HG03520 (cell line): ENCODE measurements around the gene SUSD6.

Experiments
- ATAC-seq: cut with Tn5 transposase; IDR thresholded peaks from one replicate; pipeline ENCODE4 v1.9.1; 2021; ENCODE audit warnings: mild to moderate bottlenecking, moderate library complexity; ENCODE audit not compliant: unreplicated experiment

The SUSD6 gene

GRCh38 chr14:69611172-69612013 lies at the start of gene SUSD6:
TSS of gene SUSD6 (plus strand) at chr14:69611596. CDS start at chr14:69658593, 46,997 bp downstream.
- peak; percentile 54 for ATAC-seq

GRCh38 chr14:69561893-69562292 lies 49.5 kb upstream of the SUSD6 start:
- ATAC-seq: no peak

- ATAC-seq: no peak
These were observed 43.8 kb upstream of the SUSD6 start for GRCh38 chr14:69567563-69567962.

GRCh38 chr14:69569859-69570258 lies 41.5 kb upstream of the SUSD6 start:
- ATAC-seq: no peak

GRCh38 chr14:69570836-69571330 lies 40.5 kb upstream of the SUSD6 start:
- ATAC-seq: no peak

- no peak for ATAC-seq
These were observed 39.9 kb upstream of the SUSD6 start for GRCh38 chr14:69571449-69572029.

- ATAC-seq: no peak
These were observed 39.2 kb upstream of the SUSD6 start for GRCh38 chr14:69572030-69572840.

- no peak for ATAC-seq
These were observed 38.6 kb upstream of the SUSD6 start for GRCh38 chr14:69572841-69573135.

- ATAC-seq: no peak
These were observed 38.1 kb upstream of the SUSD6 start for GRCh38 chr14:69573205-69573830.

- no peak for ATAC-seq
These were observed 37.5 kb upstream of the SUSD6 start for GRCh38 chr14:69573831-69574262.

- no peak for ATAC-seq
These were observed 37.0 kb upstream of the SUSD6 start, which contains the start of gene CCDC177 for GRCh38 chr14:69574263-69574953. TSS of gene CCDC177 (minus strand) at chr14:69574871. CDS start at chr14:69573622, 1,249 bp downstream.

- ATAC-seq: no peak
These were observed 36.5 kb upstream of the SUSD6 start for GRCh38 chr14:69574954-69575295.

GRCh38 chr14:69579476-69579875 lies 31.9 kb upstream of the SUSD6 start:
- no peak for ATAC-seq

- no peak for ATAC-seq
These were observed 31.3 kb upstream of the SUSD6 start for GRCh38 chr14:69580009-69580577.

GRCh38 chr14:69581316-69581935 lies 30.0 kb upstream of the SUSD6 start:
- ATAC-seq: no peak

- no peak for ATAC-seq
These were observed 29.2 kb upstream of the SUSD6 start for GRCh38 chr14:69582212-69582611.

GRCh38 chr14:69582829-69583228 lies 28.6 kb upstream of the SUSD6 start:
- no peak for ATAC-seq

- no peak for ATAC-seq
These were observed 27.0 kb upstream of the SUSD6 start for GRCh38 chr14:69584389-69584788.

- ATAC-seq: no peak
These were observed 25.0 kb upstream of the SUSD6 start for GRCh38 chr14:69586404-69586803.

GRCh38 chr14:69587389-69587788 lies 24.0 kb upstream of the SUSD6 start:
- no peak for ATAC-seq
